ENCODE measurements around the gene SP1. TPM values are rescaled to one million over a fixed set of nuclear protein-coding genes. Genes with fewer than 3 reads are reported as not detected.
A peak's percentile ranks its signal among the peaks of the same experiment; 100 is the strongest.

The SP1 gene
- total RNA-seq, 1 experiment from 2014 or later = 83.3 TPM

GRCh38 chr12:53352331-53353256, 27.4 kb upstream of the SP1 start:
- peak; percentile 77 to 78 for TF ChIP-seq CTCF (IDR thresholded peaks at IDR 0.05; ENCODE audit: insufficient read depth in 1 of 2, low read depth in 1 of 2, low read length in 1 of 2, severe bottlenecking in 1 of 2, unreplicated experiment in 1 of 2)
- intact Hi-C loops (cut with micrococcal nuclease; ENCODE audit: unreplicated experiment) = loop anchor here (1.0 to 2.0 kb wide), 4 partner anchors 28 to 156 kb away; no protein-coding TSS in a partner anchor
- peaks cover 10% of the 10 kb centered on the region for H3K4me1 Mint-ChIP-seq (ENCODE audit: low read depth, unreplicated experiment)
- Histone ChIP-seq H3K9me3 (no peaks in the 10 kb centered on the region), H3K4me1 (peaks cover 5% of the 10 kb centered on the region), H3K27me3 (replicated peaks; ENCODE audit: control insufficient read depth, insufficient read depth, low read length) (no peaks in the 10 kb centered on the region), H3K4me3 (ENCODE audit: low read depth, low read length) (no peak overlapping the region), H3K36me3 (ENCODE audit: control insufficient read depth, insufficient read depth, low read length) (no peaks in the 10 kb centered on the region)
- ChIA-PET CTCF (interaction anchor here (0.5 to 3.2 kb wide), 21 partner anchors 9 to 273 kb away, joined by 3 to 94 read pairs (median 3); partner anchors contain the start of genes AAAS, AMHR2, ESPL1 and PFDN5), POLR2A (interaction anchor here (0.7 to 1.6 kb wide), 4 partner anchors 27 to 156 kb away, joined by 3 to 11 read pairs (median 5); no protein-coding TSS in a partner anchor)
- H3K4me3 Mint-ChIP-seq (ENCODE audit: unreplicated experiment) = no peak overlapping the region
- no TSS peak for BruUV-seq (replicated peaks)
- peak; percentile 87 to 88 for DNase-seq
- H3K36me3 Mint-ChIP-seq (ENCODE audit: insufficient read depth, unreplicated experiment) = peaks cover 5% of the 10 kb centered on the region
- no peaks in the 10 kb centered on the region for H3K27me3 Mint-ChIP-seq (ENCODE audit: insufficient read depth, unreplicated experiment)
- H3K9me3 Mint-ChIP-seq (ENCODE audit: unreplicated experiment) = no peaks in the 10 kb centered on the region
- H3K27ac Mint-ChIP-seq (ENCODE audit: unreplicated experiment) = peak overlapping the region; percentile 52

GRCh38 chr12:53353257-53353655, 26.7 kb upstream of the SP1 start:
- Histone ChIP-seq H3K9me3 (no peaks in the 10 kb centered on the region), H3K27me3 (replicated peaks; ENCODE audit: control insufficient read depth, insufficient read depth, low read length) (no peaks in the 10 kb centered on the region), H3K36me3 (ENCODE audit: control insufficient read depth, insufficient read depth, low read length) (no peaks in the 10 kb centered on the region), H3K4me3 (ENCODE audit: low read depth, low read length) (no peak overlapping the region), H3K4me1 (peaks cover 5% of the 10 kb centered on the region)
- no peak for DNase-seq
- no TSS peak for BruUV-seq (replicated peaks)
- ChIA-PET CTCF (interaction anchor here (0.5 to 3.2 kb wide), 5 partner anchors 32 to 155 kb away, joined by 3 to 94 read pairs (median 9); partner anchors contain the start of genes AAAS, AMHR2 and ESPL1), POLR2A (interaction anchor here (1.3 to 1.6 kb wide), 2 partner anchors 26 to 68 kb away, joined by 6 to 11 read pairs; no protein-coding TSS in a partner anchor)
- peaks cover 10% of the 10 kb centered on the region for H3K4me1 Mint-ChIP-seq (ENCODE audit: low read depth, unreplicated experiment)
- no peak overlapping the region for H3K27ac Mint-ChIP-seq (ENCODE audit: unreplicated experiment)
- peaks cover 5% of the 10 kb centered on the region for H3K36me3 Mint-ChIP-seq (ENCODE audit: insufficient read depth, unreplicated experiment)
- H3K4me3 Mint-ChIP-seq (ENCODE audit: unreplicated experiment) = no peak overlapping the region
- no peaks in the 10 kb centered on the region for H3K9me3 Mint-ChIP-seq (ENCODE audit: unreplicated experiment)
- intact Hi-C loops (cut with micrococcal nuclease; ENCODE audit: unreplicated experiment) = loop anchor here (2.0 kb wide), 1 partner anchor 28 kb away; no protein-coding TSS in a partner anchor
- no peak for TF ChIP-seq CTCF (IDR thresholded peaks at IDR 0.05; ENCODE audit: insufficient read depth in 1 of 2, low read depth in 1 of 2, low read length in 1 of 2, severe bottlenecking in 1 of 2, unreplicated experiment in 1 of 2)
- no peaks in the 10 kb centered on the region for H3K27me3 Mint-ChIP-seq (ENCODE audit: insufficient read depth, unreplicated experiment)

DNA sequence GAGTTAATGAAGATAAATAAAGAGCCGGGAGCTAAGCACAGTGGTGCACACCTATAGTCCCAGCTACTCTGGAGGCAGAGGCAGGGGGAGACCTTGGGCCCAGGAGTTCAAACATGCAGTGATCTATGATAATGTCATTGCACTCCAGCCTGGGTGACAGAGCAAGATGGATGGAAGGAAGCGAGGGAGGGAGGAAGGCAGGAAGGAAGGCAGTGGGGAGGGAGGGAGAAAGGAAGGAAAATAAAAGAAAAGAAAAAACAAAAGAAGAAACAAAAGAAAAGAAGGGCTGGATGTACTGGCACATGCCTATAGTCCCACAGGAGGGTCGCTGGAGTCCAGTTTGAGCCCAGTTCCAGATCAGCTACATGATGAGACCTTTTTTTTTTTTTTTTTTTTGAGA, 24.9 kb upstream of the SP1 start:
- no peak for TF ChIP-seq CTCF (IDR thresholded peaks at IDR 0.05; ENCODE audit: insufficient read depth in 1 of 2, low read depth in 1 of 2, low read length in 1 of 2, severe bottlenecking in 1 of 2, unreplicated experiment in 1 of 2)
- H3K36me3 ChIP-seq (ENCODE audit: control insufficient read depth, insufficient read depth, low read length) = no peaks in the 10 kb centered on the region
- no peak for DNase-seq
- POLR2A ChIA-PET = interaction anchor here (1.1 kb wide), 1 partner anchor 25 kb away, joined by 7 read pairs; the partner anchor contains the start of gene SP1
- no peaks in the 10 kb centered on the region for H3K9me3 ChIP-seq
- no TSS peak for BruUV-seq (replicated peaks)
- H3K4me3 ChIP-seq (ENCODE audit: low read depth, low read length) = no peak overlapping the region
- no peak overlapping the region for H3K4me3 Mint-ChIP-seq (ENCODE audit: unreplicated experiment)
- H3K9me3 Mint-ChIP-seq (ENCODE audit: unreplicated experiment) = no peaks in the 10 kb centered on the region
- intact Hi-C loops (cut with micrococcal nuclease; ENCODE audit: unreplicated experiment) = no loop called here
- CTCF ChIA-PET = interaction anchor here (0.6 kb wide), 1 partner anchor 475 kb away, joined by 6 read pairs; no protein-coding TSS in a partner anchor
- H3K27ac Mint-ChIP-seq (ENCODE audit: unreplicated experiment) = no peak overlapping the region
- peaks cover 5% of the 10 kb centered on the region for H3K4me1 ChIP-seq
- H3K27me3 ChIP-seq (replicated peaks; ENCODE audit: control insufficient read depth, insufficient read depth, low read length) = no peaks in the 10 kb centered on the region
- H3K27me3 Mint-ChIP-seq (ENCODE audit: insufficient read depth, unreplicated experiment) = no peaks in the 10 kb centered on the region
- peaks cover 10% of the 10 kb centered on the region for H3K4me1 Mint-ChIP-seq (ENCODE audit: low read depth, unreplicated experiment)
- peaks cover 5% of the 10 kb centered on the region for H3K36me3 Mint-ChIP-seq (ENCODE audit: insufficient read depth, unreplicated experiment)
